DMS 273 (cell line): ENCODE results near the gene ASIC4.

Source experiments
- DNase-seq: peaks from one replicate; lab custom pipeline; 2025; ENCODE audit not compliant: unreplicated experiment; lab: John Stamatoyannopoulos, UW

The ASIC4 gene

DNA sequence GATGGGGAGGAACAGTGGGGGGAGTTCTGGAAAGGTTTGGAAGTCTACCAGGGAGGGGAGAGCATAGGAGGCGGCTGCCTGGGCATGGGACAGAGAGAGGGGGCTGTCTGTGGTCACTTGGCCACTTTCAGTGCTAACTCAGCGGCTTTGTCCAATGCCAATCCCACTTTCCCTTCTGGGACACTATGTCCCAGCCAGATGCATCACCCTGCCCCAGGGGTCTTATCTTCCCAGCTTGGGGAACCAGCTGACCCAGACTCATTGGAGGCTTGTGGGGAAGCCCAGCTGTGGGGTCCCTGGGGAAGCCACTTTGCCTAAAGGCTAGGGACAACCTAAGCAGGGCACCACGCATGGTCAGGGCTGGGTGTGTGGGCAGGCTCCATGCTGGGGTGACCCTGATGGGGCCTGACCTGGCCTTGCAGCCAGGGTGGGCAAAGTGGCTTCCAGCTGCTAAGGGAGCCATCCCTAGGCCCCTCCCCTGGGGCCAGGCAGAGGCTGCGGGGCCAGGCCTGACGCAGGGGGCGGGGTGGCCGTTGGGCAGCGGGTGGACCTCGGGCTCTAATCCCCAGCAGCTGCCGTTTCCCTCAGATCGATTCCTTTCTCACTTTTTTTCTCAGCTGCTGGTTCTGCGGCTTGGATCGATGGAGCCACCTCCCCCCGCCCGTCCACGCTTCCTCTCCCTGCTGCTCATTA, 1.6 kb upstream of the ASIC4 start:
- DNase-seq = no peak

DNA sequence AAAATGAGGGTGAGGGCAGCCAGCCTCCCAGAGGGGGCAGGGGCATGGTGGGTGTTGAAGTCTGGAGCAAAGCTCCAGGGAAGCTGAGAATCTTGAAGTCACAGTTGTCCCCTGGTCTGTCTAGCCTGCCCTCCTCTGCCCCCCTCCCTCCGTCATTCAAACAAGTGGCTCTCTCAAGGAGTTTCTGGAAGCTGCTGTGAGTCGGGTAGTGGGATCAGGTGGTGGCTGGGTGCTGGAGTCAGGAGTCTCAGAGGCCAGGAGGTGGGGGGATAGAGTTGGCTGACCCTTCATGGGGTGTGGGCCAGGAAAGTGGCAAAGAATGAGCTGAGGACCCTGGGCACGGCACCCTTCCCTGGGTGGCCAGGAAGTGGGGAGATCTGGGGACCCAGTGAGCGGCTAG, 495 bp upstream of the ASIC4 start:
- DNase-seq = peak; percentile 44

DNA sequence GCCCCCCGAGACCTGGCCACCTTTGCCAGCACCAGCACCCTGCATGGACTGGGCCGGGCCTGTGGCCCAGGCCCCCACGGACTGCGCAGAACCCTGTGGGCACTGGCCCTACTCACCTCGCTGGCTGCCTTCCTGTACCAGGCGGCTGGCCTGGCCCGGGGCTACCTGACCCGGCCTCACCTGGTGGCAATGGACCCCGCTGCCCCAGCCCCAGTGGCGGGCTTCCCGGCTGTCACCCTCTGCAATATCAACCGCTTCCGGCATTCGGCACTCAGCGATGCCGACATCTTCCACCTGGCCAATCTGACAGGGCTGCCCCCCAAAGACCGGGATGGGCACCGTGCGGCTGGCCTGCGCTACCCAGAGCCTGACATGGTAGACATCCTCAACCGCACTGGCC, 554 bp downstream of the ASIC4 start:
- DNase-seq = no peak

DNA sequence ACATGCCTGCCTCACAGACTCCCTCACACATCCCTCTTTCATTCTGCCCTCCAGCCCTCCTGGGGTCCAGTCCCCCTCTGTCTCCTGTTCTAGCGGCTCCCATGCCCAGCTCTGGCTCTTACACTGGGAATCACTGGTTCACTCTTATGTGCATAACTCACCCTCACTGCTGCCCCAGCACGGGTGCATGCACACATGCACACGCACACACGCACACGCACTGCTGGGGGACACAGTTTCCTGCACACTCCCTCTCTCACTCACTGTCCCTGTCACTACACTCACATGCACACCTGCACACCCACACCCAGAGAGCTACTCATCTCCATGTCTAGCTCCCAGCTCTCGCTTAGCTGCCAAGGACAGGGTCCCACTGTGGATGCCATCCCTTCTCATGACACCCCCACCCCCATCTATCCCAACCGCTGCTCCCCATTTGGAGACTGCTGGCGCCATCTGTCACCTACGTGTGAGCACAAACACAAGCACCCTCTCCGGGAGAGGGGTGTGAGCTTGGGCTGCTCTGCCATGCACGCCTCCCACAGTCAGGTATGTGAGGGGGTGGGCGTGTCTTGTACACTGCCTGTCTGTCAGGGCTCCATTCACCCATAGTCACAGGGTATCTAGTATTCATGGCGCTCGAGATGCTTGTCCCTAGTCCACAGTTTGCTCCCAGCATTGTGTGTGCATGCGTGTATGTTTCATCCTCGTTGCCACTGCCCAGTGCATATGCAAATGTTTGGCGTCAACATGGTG, 1.8 kb downstream of the ASIC4 start:
- DNase-seq = peak; percentile 49

DNA sequence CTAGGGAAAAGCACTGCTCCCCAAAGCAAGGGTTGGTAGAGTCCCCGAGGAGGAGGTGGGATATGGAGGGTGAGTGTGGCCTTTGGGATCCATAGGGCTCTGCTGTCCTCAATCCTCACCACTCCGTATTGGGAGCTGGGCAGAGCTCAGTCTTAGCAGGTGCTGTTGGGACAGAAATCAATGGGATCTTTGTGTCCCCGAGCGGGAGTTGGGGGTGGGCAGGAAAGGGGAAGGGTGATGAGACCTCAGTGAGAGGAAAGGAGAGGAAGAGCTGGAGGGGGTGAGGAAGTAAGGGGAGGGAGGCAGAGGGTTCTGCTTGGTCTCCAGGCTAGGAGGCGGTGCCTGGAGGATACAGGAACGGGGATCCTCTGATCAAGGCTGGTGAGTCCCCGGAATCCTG, 2.6 kb downstream of the ASIC4 start:
- no peak for DNase-seq

DNA sequence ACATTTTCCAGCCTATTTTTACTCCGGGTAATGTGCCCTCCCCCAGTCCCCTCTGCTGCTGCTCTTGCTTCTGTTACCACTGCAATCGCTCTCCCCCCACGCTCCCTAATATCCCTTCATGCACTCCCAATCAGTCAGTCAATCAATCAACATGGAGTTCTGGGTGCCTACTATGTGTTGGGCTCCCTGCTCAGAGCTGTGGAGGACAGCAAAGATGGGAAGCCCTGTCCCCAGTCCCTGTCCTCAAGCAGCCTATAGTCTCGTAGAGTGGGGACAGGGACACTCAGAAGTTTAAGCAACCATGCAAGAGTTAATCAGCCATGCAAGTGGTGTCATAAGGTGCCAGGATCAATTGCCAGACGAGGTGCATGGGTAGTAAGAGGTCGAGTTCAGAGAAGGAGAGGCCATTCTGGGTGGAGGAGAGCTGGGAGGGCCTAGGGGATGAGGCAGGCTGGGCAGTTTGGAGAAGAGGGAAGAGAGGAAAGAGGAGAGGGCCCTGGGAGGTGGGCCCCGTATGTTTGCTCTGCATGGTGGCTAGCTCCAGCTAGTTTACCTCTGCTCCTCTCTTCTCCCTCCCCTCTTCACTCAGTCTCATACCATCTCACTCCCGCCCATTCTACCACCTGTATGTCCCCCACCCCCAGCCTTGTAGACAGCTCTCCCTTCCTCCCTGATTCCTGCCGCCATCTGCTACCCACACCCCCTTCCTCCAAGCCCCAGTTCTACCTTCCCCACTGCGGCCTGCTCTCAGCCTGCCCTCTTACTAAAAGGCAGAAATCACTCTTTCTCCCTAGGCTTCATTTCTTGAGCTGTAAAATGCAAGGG, 3.9 kb downstream of the ASIC4 start:
- DNase-seq = peak; percentile 65

DNA sequence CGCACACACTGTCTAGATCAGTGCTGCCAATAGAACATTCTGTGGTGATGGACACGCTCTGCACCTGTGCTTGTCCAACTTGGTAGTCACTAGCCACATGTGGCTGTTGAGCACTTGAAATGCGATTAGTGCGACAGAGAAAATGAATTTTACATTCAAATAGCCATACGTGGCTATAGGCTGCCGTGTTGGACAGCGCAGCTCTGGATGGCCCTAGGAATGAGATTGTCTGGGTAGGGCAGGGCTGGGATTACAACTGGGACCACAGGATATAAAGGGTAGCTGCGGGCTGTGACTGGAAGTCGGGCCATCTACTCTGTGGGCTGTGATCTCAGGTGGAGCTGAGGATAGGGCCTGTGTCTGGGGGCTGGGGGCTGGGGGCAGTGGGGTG, 5.2 kb downstream of the ASIC4 start:
- DNase-seq = no peak

DNA sequence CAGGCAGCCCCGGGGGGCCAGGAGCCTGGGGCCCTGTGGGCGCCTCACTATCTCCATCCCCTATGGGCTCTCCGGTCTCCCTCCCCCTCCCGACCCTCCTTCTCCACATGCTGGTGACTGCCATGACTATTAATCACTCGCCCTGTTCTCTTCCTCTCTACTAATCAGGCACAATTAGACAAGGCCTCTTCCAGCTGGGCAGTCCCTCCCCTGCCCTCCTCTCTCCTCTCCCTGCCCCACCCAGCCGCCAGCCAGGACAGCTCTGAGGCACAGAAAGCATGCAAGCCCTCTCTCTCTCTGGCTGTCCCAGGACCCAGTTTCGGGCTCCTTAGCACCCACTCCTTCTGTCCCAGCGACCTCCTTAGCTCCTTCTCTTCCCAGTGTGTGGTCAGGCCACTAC, 5.8 kb downstream of the ASIC4 start:
- DNase-seq = no peak

DNA sequence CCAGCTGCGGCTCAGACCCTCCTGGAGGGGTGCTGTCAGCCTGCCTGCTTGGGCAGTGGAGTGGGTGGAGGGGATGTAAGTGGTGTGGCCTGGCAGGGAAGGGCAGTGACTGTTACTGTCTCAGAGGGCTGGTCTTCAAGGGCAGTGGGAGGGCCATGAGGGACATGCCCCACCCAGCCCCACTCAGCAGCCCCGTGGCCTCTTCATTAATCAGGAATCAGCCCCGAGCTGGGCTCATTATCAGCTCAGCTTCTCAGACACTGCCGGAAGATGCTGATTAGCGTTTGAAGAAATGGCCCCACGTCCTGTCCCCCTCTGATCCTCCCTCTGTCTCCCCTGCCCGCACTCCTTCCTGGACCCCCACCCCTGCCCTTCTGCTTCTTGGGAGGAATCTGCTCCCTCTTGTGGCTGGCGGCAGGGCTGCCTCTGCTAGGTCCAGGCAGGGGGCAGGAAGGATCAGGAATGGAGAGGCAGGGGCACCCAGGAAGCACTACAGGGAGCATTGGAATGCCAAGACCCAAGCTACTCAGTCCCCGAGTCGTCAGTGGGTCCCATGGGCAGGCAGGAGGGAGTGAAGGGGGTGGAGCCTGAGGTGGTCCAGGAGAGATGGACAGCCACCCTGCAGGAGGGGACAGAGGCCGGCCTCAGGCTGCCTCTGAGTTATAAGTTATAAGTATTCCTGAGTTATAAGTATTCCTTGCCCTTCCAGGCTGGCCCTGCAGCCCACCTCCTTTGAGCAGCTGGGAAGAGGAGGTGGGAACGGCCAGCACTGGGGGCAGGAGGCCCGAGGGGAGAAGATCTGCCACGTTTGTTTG, 7.0 kb downstream of the ASIC4 start:
- peak; percentile 75 for DNase-seq

DNA sequence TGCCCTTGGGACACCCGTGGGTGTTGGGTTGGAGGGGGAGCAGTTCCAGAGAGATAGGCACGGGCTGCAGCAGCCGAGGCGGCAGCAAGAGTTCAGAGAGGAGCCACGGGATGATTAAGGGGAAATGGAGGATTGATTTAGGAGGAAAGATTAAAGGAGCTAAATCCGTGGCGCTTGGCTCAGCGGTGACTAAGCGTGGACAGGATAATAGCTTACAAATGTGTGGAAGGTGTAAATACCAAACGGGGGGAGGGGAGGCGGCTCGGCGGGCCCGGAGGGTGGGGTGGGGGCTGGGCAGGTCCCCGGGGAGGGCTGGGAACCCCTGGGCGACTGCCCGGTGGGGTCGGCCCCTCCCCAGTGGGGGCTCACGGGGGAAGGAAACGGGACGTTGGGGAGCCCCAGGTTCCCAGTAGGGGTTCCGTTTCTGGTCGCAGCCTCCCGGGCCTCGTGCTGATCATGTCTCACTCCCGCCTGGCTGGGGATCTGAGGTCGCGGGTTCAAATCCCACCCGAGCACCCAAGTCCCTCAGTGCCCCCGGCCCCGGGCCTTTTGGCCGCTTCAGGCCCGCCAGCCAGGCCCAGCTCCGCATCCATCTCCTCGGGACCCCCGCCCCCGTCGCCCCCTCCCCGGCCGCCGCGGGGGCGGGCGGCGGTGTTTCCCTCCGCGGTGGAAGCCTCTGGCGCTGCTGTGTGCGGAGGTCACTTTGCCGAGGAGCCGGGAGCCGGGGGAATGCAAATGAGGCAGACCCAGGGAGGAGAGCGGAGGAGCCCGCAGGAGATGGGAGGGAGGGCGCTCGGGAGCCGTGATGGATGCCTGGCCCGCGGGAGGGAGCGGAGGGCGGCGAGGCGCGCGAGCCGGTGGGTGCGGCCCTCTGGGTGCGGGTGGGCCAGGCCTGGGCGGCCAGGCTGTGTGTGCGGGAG, 8.1 kb downstream of the ASIC4 start:
- DNase-seq = no peak

DNA sequence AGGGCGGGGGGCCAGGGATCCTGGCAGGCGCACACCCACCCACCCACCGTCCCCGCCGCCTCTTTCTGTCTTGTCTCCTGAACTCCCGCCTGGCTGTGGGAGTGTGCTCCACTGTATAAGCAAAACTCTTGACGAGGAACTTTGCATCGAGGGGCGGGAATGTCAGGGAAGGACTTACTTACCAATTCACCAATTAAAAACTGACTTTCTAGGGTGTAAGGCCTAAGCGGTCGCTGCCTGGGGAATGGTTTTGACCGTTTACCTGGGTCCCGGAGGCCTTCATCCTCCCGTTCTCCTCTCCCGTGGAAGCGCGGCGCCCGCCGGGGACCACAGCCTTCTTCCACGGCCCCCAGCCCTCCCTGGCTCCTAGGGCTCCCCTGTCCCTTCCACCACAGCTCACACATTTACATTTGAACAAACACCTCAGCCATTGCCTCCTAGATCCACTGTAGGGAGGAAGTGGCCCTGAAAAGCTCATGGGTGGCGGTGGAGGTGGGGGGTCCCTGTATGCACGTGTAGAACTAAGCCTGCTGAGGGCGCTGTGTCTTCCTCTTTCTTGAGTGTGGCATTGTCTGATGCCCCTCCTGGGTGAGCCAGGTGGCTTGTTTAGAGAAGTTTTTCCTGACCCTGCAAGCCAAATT, 8.9 kb downstream of the ASIC4 start:
- no peak for DNase-seq

DNA sequence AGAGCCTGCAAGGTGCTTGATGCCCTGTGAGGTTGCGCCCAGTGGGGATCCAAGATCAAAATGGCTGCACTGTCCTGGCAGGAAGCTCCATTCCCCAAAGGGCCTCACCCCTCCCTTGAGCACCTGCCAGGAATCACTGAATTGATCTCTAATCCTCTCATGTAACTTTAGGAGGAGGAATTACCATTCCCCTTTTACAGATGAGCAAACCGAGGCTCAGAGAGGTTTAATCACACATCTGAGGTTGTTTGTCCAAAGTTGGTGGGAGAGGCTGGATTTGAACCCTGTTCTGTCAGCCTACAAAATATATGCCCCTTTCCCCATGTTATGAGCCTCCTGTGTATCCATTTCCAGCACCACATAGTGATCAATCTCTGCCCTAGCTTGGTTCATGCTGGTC, 10.5 kb downstream of the ASIC4 start:
- DNase-seq = no peak

DNA sequence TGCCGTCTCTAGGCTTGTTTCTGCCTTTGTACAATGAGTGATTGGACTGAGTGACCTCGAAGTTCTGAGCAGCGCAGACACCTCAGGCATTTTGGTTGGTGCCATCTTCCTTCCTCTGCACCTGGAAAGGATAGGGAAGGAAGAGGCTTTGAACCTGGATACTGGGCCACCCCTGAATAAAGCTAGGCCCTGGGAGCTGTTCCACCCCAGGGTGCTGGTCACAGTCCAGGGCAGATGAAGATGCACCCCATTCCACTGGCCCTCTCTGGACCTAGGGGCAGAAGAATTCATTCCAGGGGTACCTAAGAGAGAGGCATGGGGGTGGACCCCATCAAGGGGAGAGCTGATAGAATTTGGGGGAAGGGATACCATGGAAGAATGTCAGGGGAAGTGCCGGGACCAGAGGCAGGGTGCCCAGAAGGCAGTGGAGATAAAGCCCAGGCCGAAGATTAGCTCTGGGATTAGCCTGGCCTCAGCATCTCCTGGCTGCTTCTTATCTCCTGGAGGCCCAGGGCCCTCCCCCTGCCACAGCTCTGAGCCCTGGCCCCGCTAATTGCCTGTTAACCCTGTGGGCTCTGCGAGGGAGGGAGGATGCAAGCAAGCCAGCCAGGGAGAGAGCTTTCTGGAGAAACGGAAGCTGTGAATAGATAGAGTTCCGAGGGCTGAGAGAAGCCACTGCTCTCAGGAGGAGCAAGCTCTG, 11.4 kb downstream of the ASIC4 start:
- DNase-seq = peak; percentile 46

DNA sequence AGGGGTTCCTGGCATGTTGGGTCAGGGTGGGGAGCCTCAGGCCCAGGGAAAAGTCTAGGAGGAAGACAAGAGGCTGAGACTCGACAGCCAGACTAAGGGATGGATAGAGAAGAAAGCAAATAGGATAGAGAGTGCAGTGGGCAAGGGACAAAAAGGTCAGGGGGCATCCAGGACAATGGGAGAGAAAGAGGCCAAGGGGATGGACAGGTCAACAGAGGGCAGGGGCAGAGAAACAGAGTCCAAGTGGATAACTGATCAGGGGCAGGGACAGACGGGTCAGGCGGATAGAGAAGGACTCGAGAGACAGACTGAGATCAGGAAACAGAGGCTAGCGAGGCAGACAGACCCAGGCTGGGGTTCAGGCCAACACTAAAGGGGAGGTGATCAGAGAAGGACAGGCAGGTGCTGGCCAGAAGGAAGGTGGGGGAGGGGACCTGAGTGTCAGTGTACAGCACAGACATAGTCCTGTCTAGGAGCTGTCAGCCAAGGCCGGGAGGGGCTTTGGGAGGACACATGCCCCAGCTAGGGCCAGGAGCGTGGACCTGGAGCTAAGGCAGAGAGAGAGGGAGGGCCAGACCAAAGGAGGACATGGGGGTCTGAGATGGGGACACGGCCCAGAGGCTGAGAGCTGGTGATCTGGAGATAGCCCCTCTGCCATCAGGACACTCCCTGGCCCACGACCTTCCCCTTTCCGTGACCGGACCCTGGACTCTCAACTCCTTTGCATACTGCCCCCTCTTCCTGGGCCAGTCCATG, 12.2 kb downstream of the ASIC4 start:
- DNase-seq = no peak

DNA sequence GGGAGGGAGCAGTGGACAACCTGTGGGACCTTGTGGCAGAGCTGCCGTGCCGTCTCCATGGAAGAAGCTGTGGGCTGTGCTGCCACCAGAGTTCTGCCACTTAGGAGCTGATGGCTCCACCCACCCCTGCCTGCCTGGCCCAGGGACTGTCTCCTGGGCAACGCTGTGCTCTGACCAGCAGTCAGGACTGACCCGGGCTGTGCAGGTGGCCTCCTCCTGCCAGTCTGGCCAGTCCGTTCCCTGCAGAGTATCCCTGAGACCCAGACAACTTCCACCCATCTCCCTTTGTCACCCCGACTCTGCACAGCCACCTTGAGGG, 12.8 kb downstream of the ASIC4 start:
- DNase-seq = no peak

DNA sequence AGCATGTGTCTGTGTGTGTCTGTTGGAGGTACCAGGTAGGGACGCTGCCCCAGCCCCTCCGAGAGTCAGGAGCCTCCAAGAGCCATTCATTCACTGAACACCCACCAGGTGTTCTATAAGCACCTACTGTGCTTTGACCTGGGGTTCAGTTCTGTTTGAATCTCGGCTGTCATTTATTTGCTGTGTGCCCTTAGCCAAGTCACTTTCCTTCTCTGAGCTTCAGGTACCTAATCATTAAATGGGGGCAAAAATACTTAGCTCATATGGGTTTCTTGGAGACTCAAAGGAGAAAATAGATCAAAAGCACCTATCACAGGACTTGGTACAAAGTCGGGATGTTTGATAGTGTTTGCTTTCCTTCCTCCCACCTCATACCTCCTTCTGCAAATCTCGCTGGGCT, 13.2 kb downstream of the ASIC4 start:
- DNase-seq = no peak

DNA sequence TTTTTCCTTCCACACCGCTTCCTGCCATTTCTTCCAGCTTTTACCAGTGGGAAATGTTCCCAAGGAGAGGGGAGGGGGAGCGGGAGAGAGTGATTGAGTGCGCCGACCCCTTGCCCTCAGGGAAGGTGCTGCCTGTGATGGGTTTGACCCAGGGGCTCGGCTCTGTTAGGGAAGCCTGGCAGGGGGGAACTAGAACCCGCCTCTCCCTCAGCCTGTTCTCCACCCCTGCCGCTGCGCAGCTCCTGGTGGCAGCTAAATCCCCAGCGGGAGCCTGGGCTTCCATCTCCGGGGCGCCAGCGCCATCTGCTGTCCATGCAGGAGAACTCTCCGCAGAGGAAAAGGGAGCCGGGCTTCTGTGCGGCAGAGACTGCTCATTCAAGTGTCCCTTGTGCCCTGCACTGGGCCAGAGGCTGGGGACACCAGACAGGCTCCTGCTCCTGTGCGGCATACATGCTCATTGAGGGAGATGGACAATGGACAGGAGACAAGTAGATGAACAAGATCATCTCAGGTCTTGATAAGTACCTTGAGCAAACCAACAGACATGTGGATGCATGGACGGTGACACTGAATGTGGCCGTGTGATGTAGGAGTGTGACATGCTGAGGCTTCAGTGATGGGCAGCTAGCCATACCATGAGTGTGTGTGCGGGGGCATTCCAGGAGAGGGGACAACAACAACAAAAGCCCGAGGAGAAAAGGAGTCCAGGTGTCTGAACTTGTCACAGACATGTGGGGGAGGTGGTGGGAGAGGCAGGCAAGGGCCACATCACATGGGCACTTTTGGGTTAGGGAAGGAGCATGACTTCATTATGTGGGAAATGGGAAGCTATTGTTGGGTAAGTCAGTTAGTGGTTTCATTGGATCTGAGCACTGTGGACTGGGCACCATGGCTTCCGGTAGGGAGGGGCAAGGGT, 16.0 kb downstream of the ASIC4 start:
- DNase-seq = peak; percentile 94
